Smooth muscle cell (in vitro differentiated cells): ENCODE measurements around the gene GHSR. TPM values are rescaled to one million over a fixed set of nuclear protein-coding genes. Genes with fewer than 3 reads are reported as not detected.

Source experiments
- polyA plus RNA-seq: library from polyadenylated mRNA; unstranded; fragments of >200 nt; fragmentation: Nextera tagmentation; extraction: Ambion mirVana; gene quantifications from 2 replicates; pipeline ENCODE4 v1.2.1, GENCODE V29; 2016
- total RNA-seq: library from RNA; depleted of rRNA; stranded (reverse); fragments of >200 nt; gene quantifications from 2 replicates; pipeline ENCODE4 v1.2.3, GENCODE V29; 2014

Gene GHSR
- total and polyA plus RNA-seq, 2 experiments from 2014 or later = not detected

Other genes with a start within 250 kb of the GHSR start
- 18.3 and 37.1 TPM in 2 replicates for gene TNFSF10, start 75.0 kb upstream of the GHSR start, total RNA-seq
- gene TNFSF10, start 75.0 kb upstream of the GHSR start, polyA plus RNA-seq = 16.4 and 22.4 TPM in 2 replicates